Measurements from ENCODE around the gene RAB43. TPM values are rescaled to one million over a fixed set of nuclear protein-coding genes. Genes with fewer than 3 reads are reported as not detected.

RAB43 gene
- polyA plus RNA-seq, 1 donor: 2.4 TPM

GRCh38 chr3:129060276-129061022 lies 61.2 kb downstream of the RAB43 start, which contains the start of gene GP9:
GP9 (plus strand) TSS chr3:129060779; CDS start chr3:129061740, 961 bp downstream.
- no peak for DNase-seq

GRCh38 chr3:129059311-129059958 lies 62.2 kb downstream of the RAB43 start:
- no peak for DNase-seq

GRCh38 chr3:129058441-129059200 lies 63.0 kb downstream of the RAB43 start:
- no peak for DNase-seq

DNA sequence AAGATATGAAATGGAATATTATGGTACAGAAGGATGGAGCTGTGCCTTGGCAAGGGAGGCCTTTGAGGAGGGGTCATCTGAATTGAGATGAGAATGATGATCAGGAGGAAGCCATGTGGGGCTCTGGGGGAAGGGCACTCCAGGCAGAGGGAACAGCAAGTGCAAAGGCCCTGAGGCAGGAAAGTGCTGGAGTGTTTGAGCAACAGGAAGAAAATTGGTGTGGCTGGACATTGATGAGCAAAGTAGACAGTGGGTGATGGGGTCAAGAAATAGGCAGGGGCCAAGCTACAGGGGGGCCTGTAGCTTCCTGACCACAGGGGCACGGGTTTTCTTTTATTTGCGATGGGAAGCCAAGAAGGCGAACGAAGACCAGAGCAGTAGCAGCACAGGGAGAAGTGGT lies 64.4 kb downstream of the RAB43 start:
- no peak for DNase-seq

- no peak for DNase-seq
These were observed 65.0 kb downstream of the RAB43 start for GRCh38 chr3:129056451-129057173.

- no peak for DNase-seq
These were observed 66.9 kb downstream of the RAB43 start for GRCh38 chr3:129054605-129055104.

DNA sequence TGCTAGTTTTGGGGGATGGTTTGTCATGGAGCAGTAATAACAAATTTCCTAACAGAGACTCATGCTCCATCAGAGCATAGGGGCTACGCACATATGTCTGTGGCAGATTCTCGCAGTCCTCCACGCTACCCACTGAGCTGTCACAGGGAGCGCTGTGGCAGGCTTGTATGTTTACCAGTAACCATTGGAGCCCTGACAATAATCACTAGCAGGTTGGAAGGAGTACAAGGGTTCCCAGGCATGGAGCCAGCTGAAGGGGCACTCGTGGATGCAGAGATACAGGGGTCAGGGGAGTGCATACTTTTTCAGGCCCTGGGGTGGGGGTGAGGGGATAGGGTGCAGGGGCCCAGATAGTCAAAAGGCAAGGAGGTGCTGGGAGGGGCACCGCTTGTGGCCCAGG lies 68.9 kb downstream of the RAB43 start:
- no peak for DNase-seq

DNA sequence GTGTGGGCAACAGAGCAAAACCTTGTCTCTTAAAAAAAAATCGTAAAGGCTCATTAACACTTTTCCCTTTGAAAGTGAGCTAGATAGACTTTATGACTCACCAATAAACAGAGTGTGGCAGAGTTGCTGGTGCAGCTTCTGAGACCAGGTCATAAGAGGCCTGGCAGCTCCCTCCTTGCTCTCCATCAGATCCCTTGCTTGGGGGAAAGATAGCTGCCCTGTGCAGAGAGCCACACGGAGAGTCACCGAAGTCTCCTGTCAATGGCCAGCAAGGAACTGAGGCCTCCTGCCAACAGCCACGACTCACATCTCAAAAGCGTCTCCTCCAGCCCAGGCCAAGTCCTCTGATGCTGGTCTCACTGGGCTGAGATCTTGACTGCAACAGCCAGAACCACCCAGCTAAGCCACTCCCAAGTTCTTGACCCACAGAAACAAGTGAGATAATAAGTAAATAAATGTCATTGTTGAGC lies 69.7 kb downstream of the RAB43 start:
- no peak for DNase-seq

DNA sequence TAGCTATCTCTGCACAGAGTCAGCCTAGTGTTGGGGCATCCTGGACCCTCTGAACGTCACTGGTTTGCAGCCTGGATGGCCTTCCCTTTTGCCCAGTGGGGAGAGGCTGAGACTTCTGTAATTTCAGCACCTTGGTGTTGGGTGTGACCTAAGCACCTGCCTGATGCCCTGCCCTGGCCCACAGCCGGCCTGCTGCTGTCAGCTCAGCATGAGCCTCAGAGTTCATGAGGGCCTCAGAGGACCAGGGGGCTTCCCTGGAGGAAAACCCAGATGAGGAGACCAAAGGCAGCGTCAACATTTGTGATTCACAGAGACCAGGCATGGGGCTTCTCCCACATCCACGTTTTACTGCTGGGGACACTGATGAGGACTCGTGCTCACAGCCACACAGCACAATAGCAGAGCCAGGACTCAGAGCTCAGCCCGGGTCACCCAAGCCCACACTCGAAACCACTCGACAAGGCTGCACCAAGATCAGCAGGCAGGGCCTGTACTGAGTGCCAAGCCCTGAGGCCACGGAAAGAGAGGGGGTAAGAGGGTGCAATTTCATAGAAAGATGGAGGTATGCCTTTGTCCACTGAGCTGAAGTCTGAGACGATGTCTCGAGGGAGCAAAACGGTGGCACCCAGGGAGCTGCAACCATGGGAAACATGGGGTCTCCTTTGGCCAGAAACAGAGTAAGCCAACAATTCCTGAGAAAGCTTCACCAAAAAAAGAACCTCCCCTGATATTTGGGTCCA lies 70.9 kb downstream of the RAB43 start:
- no peak for DNase-seq

GRCh38 chr3:129047553-129047839 lies 74.1 kb downstream of the RAB43 start:
- no peak for DNase-seq

GRCh38 chr3:129046732-129047552 lies 74.7 kb downstream of the RAB43 start:
- no peak for DNase-seq

DNA sequence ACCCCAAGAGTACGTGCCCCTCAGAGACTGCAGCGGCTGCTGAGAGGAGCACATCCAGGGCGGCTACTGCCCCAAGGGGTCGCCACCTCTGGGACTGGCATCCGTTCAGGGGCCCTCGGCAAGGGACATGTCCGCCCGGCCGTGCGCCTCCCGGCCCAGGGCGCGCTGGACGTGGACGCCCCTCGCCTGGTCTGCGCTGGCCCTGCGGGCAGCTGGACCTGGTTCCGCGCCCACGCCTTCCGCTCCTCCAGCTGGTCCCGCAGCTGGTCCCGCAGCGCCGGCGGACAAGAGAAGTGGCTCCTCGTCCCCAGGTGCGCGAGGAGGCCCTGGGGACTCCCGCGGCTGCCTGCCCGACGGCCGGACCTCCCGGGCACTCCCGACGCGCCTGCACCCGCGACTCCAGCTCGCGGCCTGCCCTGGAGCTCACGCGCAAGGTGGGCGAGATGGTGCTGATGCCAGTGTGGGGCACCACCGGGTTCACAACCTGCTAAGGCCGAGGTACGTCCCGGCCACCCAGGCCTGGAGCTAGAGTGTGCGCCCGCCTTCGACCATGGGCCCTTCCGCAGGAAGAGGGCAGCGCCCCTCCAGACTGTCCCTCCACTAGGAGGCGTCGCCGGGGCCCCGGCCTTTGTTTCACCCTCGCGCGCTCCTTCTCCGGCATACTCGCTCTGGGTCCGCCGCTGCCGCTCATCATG lies 75.4 kb downstream of the RAB43 start:
- no peak for DNase-seq

DNA sequence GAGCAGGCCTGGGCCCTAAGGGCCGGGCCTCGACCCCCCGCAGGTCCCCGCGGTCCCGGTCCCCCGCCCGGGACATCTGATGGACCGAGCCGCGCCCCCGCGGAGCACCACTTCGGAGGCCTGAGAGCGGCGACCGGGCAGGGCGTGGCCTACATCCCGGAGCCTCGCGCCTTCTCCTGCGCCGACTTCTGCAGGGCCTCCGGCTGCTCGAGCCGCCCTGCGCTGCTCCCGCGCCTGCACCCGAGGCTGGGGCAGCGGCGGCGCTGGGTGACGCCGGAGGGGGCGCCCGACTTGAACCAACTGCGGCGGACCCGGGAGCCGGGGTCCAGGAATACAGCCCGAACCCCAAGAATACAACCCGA lies 75.9 kb downstream of the RAB43 start:
- DNase-seq: no peak

GRCh38 chr3:129040579-129041300 lies 80.9 kb downstream of the RAB43 start:
- no peak for DNase-seq

DNA sequence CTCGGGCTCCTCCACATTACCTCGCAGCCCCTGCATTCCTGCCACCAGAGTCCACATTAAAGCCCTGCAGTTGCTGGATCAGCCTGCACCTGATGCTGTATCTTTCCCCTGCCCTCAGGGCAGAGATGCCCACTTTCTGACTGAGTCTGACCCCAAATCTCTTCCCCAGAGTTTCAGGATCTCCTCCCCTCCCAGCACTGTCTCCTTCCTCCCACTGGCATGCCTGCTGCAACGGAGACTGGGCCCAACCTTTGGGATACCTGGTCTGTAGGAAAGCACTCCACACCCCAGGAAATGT lies 81.6 kb downstream of the RAB43 start:
- no peak for DNase-seq

DNA sequence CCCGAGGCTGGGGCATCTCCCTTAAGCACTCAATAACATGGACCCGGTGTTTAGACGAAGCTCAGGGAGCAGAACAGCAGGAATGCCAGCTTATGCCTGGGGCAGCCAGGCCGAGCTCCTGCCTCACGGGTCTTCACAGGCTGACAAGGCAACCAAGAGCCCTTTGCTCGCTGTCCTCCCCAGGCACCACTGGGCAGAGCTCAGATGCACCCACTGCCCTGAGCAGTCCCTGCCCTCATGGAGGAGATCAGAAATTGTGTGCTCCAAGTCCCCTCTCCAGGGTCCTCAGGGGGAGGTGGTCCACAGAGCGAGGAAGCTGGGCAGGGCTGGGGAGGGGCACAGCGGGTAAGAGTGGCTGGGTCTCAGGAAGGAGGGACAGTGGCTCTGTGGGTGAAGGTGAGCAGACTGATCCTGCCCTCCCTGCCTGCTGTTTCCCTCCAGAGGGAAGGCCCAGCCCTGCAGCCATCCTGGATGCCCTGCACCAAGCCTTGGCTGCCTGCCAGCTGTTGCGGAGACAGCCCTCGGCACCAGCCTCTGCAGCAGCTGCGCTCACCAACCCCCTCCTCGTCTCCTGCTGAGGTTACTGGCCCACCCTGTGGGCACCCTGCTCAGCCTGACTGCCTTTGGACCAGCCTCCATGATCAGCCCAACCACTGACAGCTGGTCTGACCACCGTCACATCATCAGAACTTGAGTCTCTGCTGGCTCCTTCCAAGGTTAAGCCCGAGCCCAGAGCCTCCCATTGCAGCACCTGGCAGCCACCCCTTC lies 82.1 kb downstream of the RAB43 start:
- DNase-seq: no peak

DNA sequence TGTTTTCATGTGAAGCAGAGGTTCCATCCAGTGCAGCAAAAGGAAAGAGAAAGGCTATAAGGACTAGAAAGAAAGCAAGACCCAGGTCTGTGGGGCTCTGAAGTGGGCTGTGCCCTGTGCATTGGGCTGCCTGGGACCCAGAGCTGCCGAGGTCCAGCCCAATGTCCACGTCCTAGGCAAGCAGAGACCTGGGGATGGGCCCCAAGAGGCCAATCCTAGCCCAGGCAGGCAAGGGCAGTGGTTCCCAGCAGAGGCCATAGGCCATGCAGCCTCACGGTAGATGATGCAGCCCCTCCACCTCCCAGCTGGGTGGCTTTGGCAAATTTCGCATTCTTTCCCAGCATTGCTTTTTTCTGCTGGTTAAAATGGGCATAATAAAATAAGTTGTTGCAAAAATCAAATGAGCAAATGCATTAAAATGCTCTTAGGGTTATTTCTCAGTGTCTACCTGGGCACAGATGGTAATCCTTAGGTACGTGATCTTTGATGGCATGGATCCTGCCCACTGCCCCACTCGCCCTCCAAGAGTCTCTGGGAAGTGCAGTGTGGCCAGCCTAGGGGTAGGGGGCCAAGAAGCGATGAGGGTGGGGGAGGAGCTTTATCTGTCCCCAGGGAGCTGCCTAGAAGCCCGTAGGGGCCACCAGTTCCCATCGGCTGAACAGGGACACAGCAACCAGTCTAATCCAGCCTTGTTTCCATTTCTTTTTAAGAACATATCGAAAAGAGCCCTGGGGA lies 83.3 kb downstream of the RAB43 start:
- no peak for DNase-seq

All from hindlimb muscle (tissue), 1 donor.